OCI-LY1 (cell line): Measurements from ENCODE around the gene WBP2NL.

ENCODE experiments used
- H2AFZ ChIP-seq: fragments of 200-600 bp; sonication (generic), shearing (Covaris generic); 2 replicates; pipeline ENCODE4 v1.6.0; 2014; ENCODE audit warnings: antibody characterized with exemption, mild to moderate bottlenecking, low read length
- H3F3A ChIP-seq: fragments of 200-600 bp; sonication (generic), shearing (Covaris generic); 2 replicates; pipeline ENCODE4 v1.6.0; 2014; ENCODE audit warnings: mild to moderate bottlenecking, antibody characterized with exemption, low read length, moderate library complexity; ENCODE audit not compliant: insufficient read depth
- H3K27ac ChIP-seq: fragments of 200-600 bp; sonication (generic); 2 replicates; pipeline ENCODE4 v1.5.1; 2014; ENCODE audit warnings: low read length, mixed run types, mild to moderate bottlenecking, low read depth; ENCODE audit not compliant: poor library complexity, severe bottlenecking
- H3K27me3 ChIP-seq: fragments of 200-600 bp; sonication (generic); 2 replicates; pipeline ENCODE4 v1.6.0; 2014; ENCODE audit warnings: antibody characterized with exemption, mild to moderate bottlenecking, low read length, moderate library complexity; ENCODE audit not compliant: insufficient read depth
- H3K36me3 ChIP-seq: fragments of 200-600 bp; sonication (generic); 2 replicates; pipeline ENCODE4 v1.6.1; 2014; ENCODE audit warnings: mild to moderate bottlenecking, antibody characterized with exemption, low read length, moderate library complexity, mixed read lengths; ENCODE audit not compliant: insufficient read depth
- H3K4me1 ChIP-seq: fragments of 200-600 bp; sonication (generic); 2 replicates; pipeline ENCODE4 v1.5.1; 2014; ENCODE audit warnings: mild to moderate bottlenecking, low read length, moderate library complexity; ENCODE audit not compliant: insufficient read depth, severe bottlenecking
- H3K4me2 ChIP-seq: fragments of 200-600 bp; sonication (generic), shearing (Covaris generic); 2 replicates; pipeline ENCODE4 v1.6.1; 2014; ENCODE audit warnings: low read length
- H3K4me3 ChIP-seq: fragments of 200-600 bp; sonication (generic); 2 replicates; pipeline ENCODE4 v1.5.1; 2014; ENCODE audit warnings: low read length, low read depth, mild to moderate bottlenecking, mixed read lengths; ENCODE audit not compliant: poor library complexity, severe bottlenecking
- H3K79me2 ChIP-seq: fragments of 200-600 bp; shearing (Covaris generic); 2 replicates; pipeline ENCODE4 v1.6.1; 2016; ENCODE audit warnings: mixed run types, low read length, mixed read lengths; ENCODE audit not compliant: insufficient read depth
- H3K9ac ChIP-seq: fragments of 200-600 bp; sonication (generic), shearing (Covaris generic); 2 replicates; pipeline ENCODE4 v1.6.1; 2014; ENCODE audit warnings: mild to moderate bottlenecking, low read length, mixed read lengths
- H3K9me2 ChIP-seq: fragments of 200-600 bp; sonication (generic), shearing (Covaris generic); 2 replicates; pipeline ENCODE4 v1.6.1; 2014; ENCODE audit warnings: low read depth, mild to moderate bottlenecking, low read length, mixed read lengths
- H3K9me3 ChIP-seq: fragments of 200-600 bp; shearing (Covaris generic); 2 replicates; pipeline ENCODE4 v1.6.1; 2014; ENCODE audit warnings: low read length, mixed read lengths
- H4K20me1 ChIP-seq: fragments of 200-600 bp; sonication (generic), shearing (Covaris generic); 2 replicates; pipeline ENCODE4 v1.6.0; 2016; ENCODE audit warnings: mild to moderate bottlenecking, low read length; ENCODE audit not compliant: insufficient read depth
- CTCF ChIP-seq: fragments of 200-600 bp; sonication (generic), shearing (Covaris generic); IDR thresholded peaks from 2 replicates; pipeline ENCODE4 v1.5.1; 2017; ENCODE audit warnings: mild to moderate bottlenecking, antibody characterized with exemption, low read length, moderate library complexity, mixed read lengths
- EZH2 ChIP-seq: fragments of 200-600 bp; sonication (generic), shearing (Covaris generic); IDR thresholded peaks from 2 replicates; pipeline ENCODE4 v1.8.0; 2017; ENCODE audit warnings: borderline replicate concordance, mixed run types, mild to moderate bottlenecking, antibody characterized with exemption, low read length, moderate library complexity, mixed read lengths

The WBP2NL gene

DNA sequence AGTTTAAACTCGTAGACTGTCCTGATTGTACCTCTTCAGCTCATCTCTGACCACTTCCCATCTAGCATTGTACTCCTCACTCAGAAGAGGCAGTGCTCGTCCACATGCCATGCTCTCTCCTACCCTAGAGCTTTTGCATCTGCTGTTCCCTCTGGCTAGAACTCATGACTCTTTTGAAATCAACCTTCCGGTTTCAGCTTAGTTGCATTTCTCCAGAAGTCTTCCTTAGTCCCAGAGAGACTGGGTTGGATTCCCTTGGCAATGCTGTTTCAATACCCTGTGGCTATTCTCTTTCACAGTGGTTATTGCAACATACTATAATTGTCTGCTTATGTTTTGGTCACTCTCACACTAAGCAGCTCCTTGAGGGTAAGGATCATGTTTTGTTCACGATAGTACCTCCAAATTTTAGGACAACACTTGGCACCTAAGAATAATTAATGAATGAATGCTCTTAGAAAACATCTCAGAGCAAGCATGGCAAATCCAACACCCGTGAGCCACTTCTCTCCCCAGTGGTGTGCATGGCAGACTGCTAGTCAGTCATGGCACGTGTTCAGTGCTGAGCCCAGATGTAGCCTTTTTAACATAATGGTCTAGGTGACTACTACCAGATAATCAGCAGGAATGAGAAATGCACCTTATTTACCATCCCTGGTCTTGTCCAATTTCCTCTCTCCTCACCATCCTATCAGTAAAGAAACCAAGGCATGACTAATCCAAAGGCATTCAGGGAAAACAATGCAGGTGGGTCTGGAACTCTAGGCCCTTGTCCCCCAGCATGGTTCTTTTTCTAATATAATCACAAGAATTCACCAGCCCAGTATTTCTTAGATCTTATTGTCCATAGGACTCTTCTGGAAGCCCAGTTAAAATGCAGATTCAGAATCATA, 14.8 kb upstream of the WBP2NL start:
- no peaks in the 10 kb centered on the region for H3K4me1 ChIP-seq
- TF ChIP-seq EZH2 (no peak), CTCF (no peak)
- H3K9me3 ChIP-seq = no peaks in the 10 kb centered on the region
- H3K27me3 ChIP-seq = peaks cover 10% of the 10 kb centered on the region; the same call in 1 of the 2 replicates
- H3K79me2 ChIP-seq = no peaks in the 10 kb centered on the region
- no peak overlapping the region for H3K4me2 ChIP-seq
- no peaks in the 10 kb centered on the region for H3K9me2 ChIP-seq
- no peaks in the 10 kb centered on the region for H4K20me1 ChIP-seq
- H3F3A ChIP-seq = no peaks in the 10 kb centered on the region
- no peaks in the 10 kb centered on the region for H3K36me3 ChIP-seq
- no peak overlapping the region for H3K27ac ChIP-seq
- H3K9ac ChIP-seq = no peak overlapping the region
- no peak overlapping the region for H3K4me3 ChIP-seq
- H2AFZ ChIP-seq = no peak overlapping the region

DNA sequence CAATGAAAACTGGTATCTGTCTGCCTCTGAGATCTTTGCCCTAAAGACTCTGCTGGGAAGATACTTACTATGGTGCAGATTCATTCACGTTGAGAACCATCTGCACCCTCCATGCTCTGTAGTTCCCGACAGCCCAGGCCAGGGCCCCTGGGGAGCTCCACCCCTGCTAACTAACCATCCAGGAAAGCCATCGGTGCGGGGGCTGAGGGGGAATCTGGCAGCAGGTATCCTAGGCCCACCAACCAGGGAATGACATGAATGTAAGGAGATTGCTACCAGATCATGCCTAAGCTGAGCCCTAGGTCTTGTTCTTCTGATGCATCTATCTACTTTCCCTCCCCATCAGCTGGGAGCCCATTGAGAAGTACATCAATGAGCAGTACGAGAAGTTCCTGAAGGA, 11.3 kb upstream of the WBP2NL start:
- H2AFZ ChIP-seq = no peak overlapping the region
- H3K27ac ChIP-seq = no peak overlapping the region
- H3K4me2 ChIP-seq = no peak overlapping the region
- no peaks in the 10 kb centered on the region for H3K36me3 ChIP-seq
- no peaks in the 10 kb centered on the region for H3K9me3 ChIP-seq
- H3K9me2 ChIP-seq = no peaks in the 10 kb centered on the region
- no peaks in the 10 kb centered on the region for H3K4me1 ChIP-seq
- no peaks in the 10 kb centered on the region for H4K20me1 ChIP-seq
- peaks cover 17% of the 10 kb centered on the region for H3K27me3 ChIP-seq
- H3F3A ChIP-seq = no peaks in the 10 kb centered on the region
- no peaks in the 10 kb centered on the region for H3K79me2 ChIP-seq
- no peak overlapping the region for H3K4me3 ChIP-seq
- TF ChIP-seq CTCF (no peak), EZH2 (no peak)
- H3K9ac ChIP-seq = no peak overlapping the region

DNA sequence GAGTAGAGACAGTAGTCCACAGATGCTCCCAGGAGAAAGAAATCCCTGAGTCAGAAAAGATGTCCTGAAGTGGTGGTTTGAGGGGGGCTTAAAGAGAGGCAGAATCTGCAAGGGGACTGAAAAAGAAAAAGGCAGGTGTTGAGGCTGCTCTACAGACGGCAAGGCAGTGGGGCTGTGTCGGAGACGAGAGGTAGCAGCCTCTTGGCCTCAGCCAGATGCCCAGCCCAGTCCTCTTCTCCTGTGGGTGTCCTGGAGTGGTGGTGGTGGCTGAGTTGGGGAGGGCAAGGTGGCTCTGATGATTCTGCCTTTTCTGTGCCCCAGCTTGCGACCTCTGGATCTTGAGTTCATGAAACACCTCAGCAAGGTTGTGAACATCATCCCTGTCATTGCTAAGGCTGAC, 9.3 kb upstream of the WBP2NL start:
- H3K9me3 ChIP-seq = no peaks in the 10 kb centered on the region
- no peak overlapping the region for H3K4me2 ChIP-seq
- no peak overlapping the region for H3K27ac ChIP-seq
- H3K4me1 ChIP-seq = no peaks in the 10 kb centered on the region
- H3K9ac ChIP-seq = no peak overlapping the region
- no peaks in the 10 kb centered on the region for H3K36me3 ChIP-seq
- H3F3A ChIP-seq = no peaks in the 10 kb centered on the region
- TF ChIP-seq CTCF (no peak), EZH2 (no peak)
- H4K20me1 ChIP-seq = no peaks in the 10 kb centered on the region
- H3K4me3 ChIP-seq = no peak overlapping the region
- no peak overlapping the region for H2AFZ ChIP-seq
- H3K27me3 ChIP-seq = peaks cover 19% of the 10 kb centered on the region
- H3K9me2 ChIP-seq = no peaks in the 10 kb centered on the region
- no peaks in the 10 kb centered on the region for H3K79me2 ChIP-seq
